GM12878 (cell line): ENCODE results near the gene SAMD4A. TPM values are rescaled to one million over a fixed set of nuclear protein-coding genes. Genes with fewer than 3 reads are reported as not detected.
"Not testable (repeated sequence)": the region's sequence is repeated elsewhere in the genome, so short reads cannot be mapped to it uniquely, and the experiment has no call there.

Experiments used
- ATAC-seq: fragments of 200-7000 bp; cut with Tn5 transposase; 3 replicates; pipeline ENCODE4 v1.9.1; 2020; ENCODE audit warnings: mild to moderate bottlenecking, moderate library complexity
- BruUV-seq: library from RNA; stranded (reverse); fragments of 400-500 nt; replicated peaks from 2 replicates; lab custom pipeline; 2021; lab: Mats Ljungman, UMichigan
- CTCF ChIA-PET: fragments of 300-600 bp; sonication (Branson Sonifier 250); formaldehyde crosslinking; extraction: SDS; loops from one replicate; lab custom pipeline; 2021; ENCODE audit warnings: inconsistent platforms; lab: Yijun Ruan, JAX
- POLR2A ChIA-PET: fragments of 350-600 bp; formaldehyde crosslinking; extraction: SDS; loops from one replicate; lab custom pipeline; 2021; ENCODE audit warnings: inconsistent platforms; lab: Charles Lee
- RAD21 ChIA-PET: fragments of 300-600 bp; sonication (Branson Sonifier 250); formaldehyde crosslinking; loops from one replicate; lab custom pipeline; 2023; ENCODE audit warnings: antibody characterized with exemption; ENCODE audit not compliant: unreplicated experiment; lab: Charles Lee
- SMC1A ChIA-PET: fragments of 300-600 bp; sonication (Branson Sonifier 250); formaldehyde crosslinking; loops from one replicate; lab custom pipeline; 2023; ENCODE audit not compliant: unreplicated experiment, uncharacterized antibody; lab: Charles Lee
- DNase-seq: peaks from one replicate; pipeline ENCODE4 v3.0.0-alpha.2; 2011; ENCODE audit warnings: low read depth, low spot score
- FAIRE-seq: peaks from 3 replicates; lab custom pipeline; 2011; peaks lifted over from hg19 to GRCh38; lab: Jason Lieb, UNC
- H2AFZ ChIP-seq: 2 replicates; pipeline ENCODE4 v1.6.0; 2011; ENCODE audit warnings: low read depth, low read length, control low read depth; ENCODE audit not compliant: control insufficient read depth
- H3K27ac ChIP-seq: 2 replicates; pipeline ENCODE4 v1.5.1; 2011; ENCODE audit warnings: control low read depth; ENCODE audit not compliant: control insufficient read depth, insufficient read depth
- H3K27me3 ChIP-seq, 2 experiments: replicated peaks in 1 of 2; 2 replicates each; pipeline versions ENCODE4 v1.6.0 to v1.6.1; 2011; ENCODE audit warnings: low read length in 1 of 2; ENCODE audit not compliant: control insufficient read depth in 2 of 2, insufficient read depth in 2 of 2
- H3K36me3 ChIP-seq, 2 experiments: 2 replicates each; pipeline ENCODE4 v1.5.1; 2011; ENCODE audit warnings: low read length in 1 of 2; ENCODE audit not compliant: control insufficient read depth in 2 of 2, insufficient read depth in 2 of 2
- H3K4me1 ChIP-seq: 2 replicates; pipeline ENCODE4 v1.6.1; 2011; ENCODE audit warnings: mild to moderate bottlenecking, low read length, moderate library complexity, mixed read lengths; ENCODE audit not compliant: control insufficient read depth, insufficient read depth
- H3K4me2 ChIP-seq: 2 replicates; pipeline ENCODE4 v1.6.0; 2011; ENCODE audit warnings: control low read depth; ENCODE audit not compliant: control insufficient read depth, insufficient read depth
- H3K4me3 ChIP-seq: fragments of 200-600 bp; sonication (generic); 2 replicates; pipeline ENCODE4 v1.5.1; 2016
- H3K79me2 ChIP-seq: 2 replicates; pipeline ENCODE4 v1.6.0; 2011; ENCODE audit warnings: low read length; ENCODE audit not compliant: control insufficient read depth, insufficient read depth
- H3K9ac ChIP-seq: 2 replicates; pipeline ENCODE4 v1.8.0; 2011; ENCODE audit warnings: low read length, control low read depth, mixed read lengths; ENCODE audit not compliant: control insufficient read depth, insufficient read depth
- H3K9me3 ChIP-seq: replicated peaks from 3 replicates; pipeline ENCODE4 v1.5.1; 2011; ENCODE audit warnings: mild to moderate bottlenecking, low read length; ENCODE audit not compliant: control insufficient read depth, insufficient read depth
- H4K20me1 ChIP-seq: 2 replicates; pipeline ENCODE4 v1.6.0; 2011; ENCODE audit not compliant: control insufficient read depth, insufficient read depth
- ESRRA ChIP-seq: IDR thresholded peaks from 2 replicates; pipeline ENCODE4 v1.6.1; 2012; ENCODE audit warnings: mild to moderate bottlenecking, low read length, improper control_type of control experiment
- MAX ChIP-seq: IDR thresholded peaks from 2 replicates; pipeline ENCODE4 v1.6.1; 2012; ENCODE audit warnings: low read depth, low read length, improper control_type of control experiment
- PAX8 ChIP-seq: fragments of 450-650 bp; IDR thresholded peaks from 2 replicates; pipeline ENCODE4 v1.6.1; 2017; ENCODE audit warnings: mild to moderate bottlenecking, moderate library complexity
- PBX3 ChIP-seq: IDR thresholded peaks from 2 replicates; pipeline ENCODE4 v1.6.1; 2011; ENCODE audit warnings: mild to moderate bottlenecking, low read depth, low read length, moderate library complexity; ENCODE audit not compliant: insufficient replicate concordance
- REST ChIP-seq: IDR thresholded peaks from 2 replicates; pipeline ENCODE4 v1.6.1; 2012; ENCODE audit warnings: mild to moderate bottlenecking, low read depth, low read length
- SIX5 ChIP-seq: IDR thresholded peaks from 2 replicates; pipeline ENCODE4 v1.6.1; 2011; ENCODE audit warnings: mild to moderate bottlenecking, low read depth, low read length, moderate library complexity; ENCODE audit not compliant: severe bottlenecking
- TARDBP ChIP-seq: IDR thresholded peaks from 2 replicates; pipeline ENCODE4 v1.6.1; 2016; ENCODE audit warnings: borderline replicate concordance
- WGBS: methylation state at CpG from one replicate; pipeline ENCODE4 v1.1.6; 2016; ENCODE audit warnings: low lambda C conversion rate; ENCODE audit not compliant: insufficient replicate concordance, insufficient coverage; ENCODE audit errors: missing lambda C conversion rate; 5-methylcytosine and 5-hydroxymethylcytosine counted together
- in situ Hi-C: fragments of 300-500 bp; cut with MboI; formaldehyde crosslinking; loops from 9 replicates; pipeline ENCODE4 v1.14.3; 2018; ENCODE audit warnings: mixed read lengths
- intact Hi-C: fragments of 100-400 bp; cut with micrococcal nuclease; formaldehyde crosslinking; loops from one replicate; pipeline ENCODE4 v1.14.2; 2022; ENCODE audit not compliant: unreplicated experiment
- polyA plus RNA-seq, 11 experiments: library from polyadenylated mRNA; depleted of rRNA in 4 of 11; unstranded in 6 of 11; stranded (reverse) in 5 of 11; fragments of >200 nt; fragmentation: Nextera tagmentation in 4 of 11; fragmentation: Illumina TruSeq in 1 of 11; extraction: Ambion mirVana in 4 of 11; extraction: Trizol in 1 of 11; gene quantifications; 1 replicate in 1 of 11; 2 replicates in 10 of 11; pipeline versions ENCODE4 v1.2.1 to v1.2.3, GENCODE V29; 2011 to 2016; ENCODE audit warnings: inconsistent platforms in 2 of 11, missing spikeins in 2 of 11, low read depth in 1 of 11
- total RNA-seq, 4 experiments: library from RNA; depleted of rRNA in 3 of 4; stranded (reverse); fragments of >200 nt in 3 of 4; fragmentation: Illumina TruSeq in 1 of 4; extraction: Trizol in 1 of 4; gene quantifications; 2 replicates each; pipeline versions ENCODE4 v1.2.1 to v1.2.3, GENCODE V29; 2013 to 2021

SAMD4A gene
- total and polyA plus RNA-seq, 10 of the 15 experiments (the other 5 are each of a cell fraction or from before 2014, with no cell fraction given): 0.05 to 0.56 (median 0.31) TPM

GRCh38 chr14:54798465-54799124, 231.7 kb downstream of the SAMD4A start (continued):
- TF ChIP-seq REST (no peak), SIX5 (no peak), MAX (no peak), PBX3 (no peak), ESRRA (no peak), PAX8 (no peak), TARDBP (no peak)

- BruUV-seq, in situ Hi-C loops, FAIRE-seq: not testable (repeated sequence)
Observed at GRCh38 chr14:54801482-54801881, 234.6 kb downstream of the SAMD4A start.

More at GRCh38 chr14:54801482-54801881, 234.6 kb downstream of the SAMD4A start:
- H4K20me1 ChIP-seq, H3K36me3 ChIP-seq, H3K4me3 ChIP-seq, H3K9me3 ChIP-seq, H3K27me3 ChIP-seq, POLR2A ChIA-PET, DNase-seq, H2AFZ ChIP-seq, SMC1A ChIA-PET, H3K79me2 ChIP-seq, H3K9ac ChIP-seq, RAD21 ChIA-PET, H3K27ac ChIP-seq, H3K4me2 ChIP-seq, ATAC-seq, intact Hi-C loops, H3K4me1 ChIP-seq: not testable (repeated sequence)
- WGBS: 67% methylated on average over 2 of the region's 2 CpGs
- CTCF ChIA-PET: interaction anchor here (1.1 to 4.9 kb wide), 2 partner anchors 27 to 135 kb away, joined by 3 to 34 read pairs; no protein-coding TSS in a partner anchor
